Anterior cingulate cortex (tissue), 58 donors: ENCODE measurements around the gene HLA-DRA.

ENCODE experiments used
- DNase-seq, 58 donors: peaks; one replicate each; lab custom pipeline; 2025; lab: John Stamatoyannopoulos, UW

The HLA-DRA gene

DNA sequence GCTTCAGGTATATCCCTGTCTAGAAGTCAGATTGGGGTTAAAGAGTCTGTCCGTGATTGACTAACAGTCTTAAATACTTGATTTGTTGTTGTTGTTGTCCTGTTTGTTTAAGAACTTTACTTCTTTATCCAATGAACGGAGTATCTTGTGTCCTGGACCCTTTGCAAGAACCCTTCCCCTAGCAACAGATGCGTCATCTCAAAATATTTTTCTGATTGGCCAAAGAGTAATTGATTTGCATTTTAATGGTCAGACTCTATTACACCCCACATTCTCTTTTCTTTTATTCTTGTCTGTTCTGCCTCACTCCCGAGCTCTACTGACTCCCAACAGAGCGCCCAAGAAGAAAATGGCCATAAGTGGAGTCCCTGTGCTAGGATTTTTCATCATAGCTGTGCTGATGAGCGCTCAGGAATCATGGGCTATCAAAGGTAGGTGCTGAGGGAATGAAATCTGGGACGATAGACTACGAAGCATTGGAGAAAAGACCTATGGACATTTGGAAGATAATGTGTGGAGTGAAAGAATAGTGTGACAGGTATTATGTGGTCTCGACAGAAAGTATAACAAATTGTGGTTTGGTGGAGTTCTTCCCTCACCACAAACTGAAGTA, at the start of gene HLA-DRA:
Gene HLA-DRA, plus strand, starts transcription at position 286 of the 613 bp plus-strand sequence. Its CDS starts 64 bp downstream, at position 350.
- peak in 3 of 58 donors; percentile 8 to 59 (median 36) for DNase-seq

DNA sequence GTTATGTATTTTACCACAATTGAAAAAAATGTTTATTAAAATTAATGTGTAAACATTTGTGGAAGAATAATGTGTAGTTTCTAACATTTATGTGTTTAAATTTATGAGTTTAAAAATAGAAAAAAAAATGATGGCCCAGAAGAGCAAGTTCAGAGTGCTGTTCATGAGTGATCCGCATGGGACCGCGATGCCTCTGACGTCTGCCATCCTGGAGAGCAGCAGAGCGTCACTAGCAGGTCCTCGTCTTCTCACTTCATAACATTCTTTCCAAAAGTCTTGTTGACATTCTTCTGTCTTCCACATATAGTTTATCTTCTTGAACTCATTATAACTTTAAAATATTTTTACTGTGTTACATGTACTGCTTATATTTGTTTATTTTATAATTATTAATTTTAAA, 48.2 kb upstream of the HLA-DRA start:
- DNase-seq: no peak

DNA sequence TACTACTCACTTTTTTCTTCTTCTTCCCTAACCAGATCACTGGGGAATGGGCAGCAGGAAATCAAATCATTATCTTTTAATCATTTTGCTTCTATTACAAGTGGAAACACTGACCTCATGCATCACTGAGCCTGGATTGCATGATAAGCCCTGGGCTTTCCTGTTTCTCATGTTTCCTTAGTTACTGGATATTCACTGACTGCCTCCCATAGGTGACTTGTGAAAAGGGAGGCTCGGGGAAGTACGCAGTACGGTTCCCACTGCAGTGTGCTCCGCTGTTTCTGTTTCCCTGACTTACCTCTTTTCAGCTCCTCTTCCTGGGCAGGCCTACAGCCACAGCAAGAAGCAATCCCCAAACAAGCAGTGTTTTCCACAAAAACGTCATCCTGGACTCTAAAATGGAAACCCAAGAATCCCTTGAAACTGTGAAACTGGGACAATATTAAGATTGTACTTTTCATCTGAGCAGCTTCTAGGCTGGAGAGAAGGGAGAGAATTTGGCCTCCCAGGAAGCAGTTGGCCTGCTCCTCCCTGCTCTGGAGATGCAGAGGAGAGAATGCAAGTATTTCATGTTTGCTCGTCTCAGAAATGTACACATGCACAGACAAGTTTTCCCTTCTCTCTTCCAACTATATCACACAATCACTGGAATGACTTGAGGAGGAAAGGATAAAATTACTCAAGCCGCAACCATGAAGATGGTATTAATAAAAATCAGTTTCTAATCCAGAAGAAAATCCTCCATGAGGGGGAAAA, 45.8 kb upstream of the HLA-DRA start:
- DNase-seq: no peak

GRCh38 chr6:32396028-32396427, 43.7 kb upstream of the HLA-DRA start:
- no peak for DNase-seq

DNA sequence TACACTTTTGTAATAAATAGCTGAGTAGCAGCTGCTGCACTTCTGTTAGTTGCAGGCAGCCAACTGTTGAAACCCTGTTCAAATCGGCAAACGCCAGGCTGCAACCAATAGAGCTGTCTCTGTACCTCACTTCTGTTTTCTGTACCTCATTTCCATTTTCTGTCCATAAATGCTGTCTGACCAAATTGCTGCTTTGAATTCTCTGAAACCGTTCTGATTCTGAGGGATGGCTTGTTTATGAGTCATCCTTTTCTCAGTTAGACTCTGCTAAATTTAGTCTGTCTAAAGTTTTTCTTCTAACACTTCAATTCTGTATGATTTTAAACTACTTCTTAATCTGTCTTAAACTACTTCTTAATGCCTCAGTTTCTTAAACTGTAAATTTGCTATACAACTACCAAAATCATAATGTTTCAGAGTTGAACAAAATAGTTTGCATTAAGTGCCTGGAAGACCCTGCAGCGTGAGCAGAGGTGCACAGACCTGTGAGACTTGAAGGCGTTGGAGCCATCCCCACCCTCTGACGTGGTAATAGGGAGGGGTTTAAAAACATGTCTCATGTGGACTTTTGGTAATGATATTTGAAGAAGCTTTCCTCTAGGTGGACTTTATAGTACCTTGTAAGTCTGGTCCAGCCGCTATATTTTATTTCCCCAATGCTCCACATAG, 42.3 kb upstream of the HLA-DRA start:
- DNase-seq: no peak

DNA sequence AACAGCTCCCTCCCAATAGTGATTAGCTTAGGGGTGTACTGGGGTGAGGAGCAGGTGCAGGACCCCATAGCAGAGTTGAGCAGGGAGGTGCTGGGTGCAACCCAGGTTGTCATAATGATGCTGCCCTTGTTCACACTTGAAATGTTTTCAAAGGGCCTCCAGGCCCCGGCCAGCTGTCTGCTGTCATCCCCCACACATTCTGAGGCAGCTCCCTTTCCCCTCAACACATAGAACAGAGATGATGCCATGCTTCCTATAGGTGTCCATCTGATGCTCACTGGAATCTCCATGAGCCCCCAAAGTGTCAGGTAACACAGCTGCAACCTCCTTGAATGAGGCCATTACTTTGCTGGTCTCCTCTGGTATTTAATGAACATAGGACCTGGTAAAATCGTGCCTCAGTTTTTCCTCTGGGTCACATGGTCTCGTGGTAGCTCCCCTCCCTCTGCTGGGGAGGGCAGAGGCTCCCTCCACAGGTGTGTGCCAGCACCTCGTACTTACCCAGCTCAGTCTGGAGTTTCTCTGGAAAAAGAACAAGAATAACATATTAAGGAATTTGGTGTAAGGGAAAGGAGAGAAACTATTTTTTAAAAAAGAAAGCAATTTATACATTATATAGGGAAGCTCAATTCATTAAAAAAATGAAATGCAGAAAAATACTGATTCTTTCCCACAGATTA, 38.3 kb upstream of the HLA-DRA start:
- DNase-seq: no peak

DNA sequence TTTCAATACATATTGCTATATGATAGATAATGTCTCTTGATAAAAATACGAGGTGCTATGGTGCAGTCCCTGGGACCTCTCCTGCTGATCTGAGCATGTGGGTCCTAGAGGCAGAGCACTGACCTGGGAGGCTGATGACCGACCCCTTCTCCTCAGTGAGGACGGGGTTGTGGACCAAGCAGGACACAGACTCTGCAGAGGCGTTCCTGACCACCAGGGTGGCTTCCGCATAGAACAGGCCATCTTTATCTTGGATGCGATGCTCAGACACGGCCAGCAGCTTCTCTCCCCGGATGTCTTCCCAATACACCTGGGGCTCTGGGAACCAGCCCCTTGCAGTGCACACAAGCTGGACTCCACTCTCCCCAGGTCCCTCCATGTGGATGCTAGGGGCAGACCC, 36.9 kb upstream of the HLA-DRA start:
- no peak for DNase-seq

- DNase-seq: no peak
Observed at GRCh38 chr6:32405656-32406055, 34.0 kb upstream of the HLA-DRA start.

- DNase-seq: no peak
Observed at GRCh38 chr6:32406197-32406596, 33.5 kb upstream of the HLA-DRA start.

- no peak for DNase-seq
Observed at GRCh38 chr6:32406857-32407256, 32.8 kb upstream of the HLA-DRA start, which contains the start of gene BTNL2. BTNL2 (minus strand) TSS chr6:32407181; CDS start chr6:32407123, 58 bp downstream.

DNA sequence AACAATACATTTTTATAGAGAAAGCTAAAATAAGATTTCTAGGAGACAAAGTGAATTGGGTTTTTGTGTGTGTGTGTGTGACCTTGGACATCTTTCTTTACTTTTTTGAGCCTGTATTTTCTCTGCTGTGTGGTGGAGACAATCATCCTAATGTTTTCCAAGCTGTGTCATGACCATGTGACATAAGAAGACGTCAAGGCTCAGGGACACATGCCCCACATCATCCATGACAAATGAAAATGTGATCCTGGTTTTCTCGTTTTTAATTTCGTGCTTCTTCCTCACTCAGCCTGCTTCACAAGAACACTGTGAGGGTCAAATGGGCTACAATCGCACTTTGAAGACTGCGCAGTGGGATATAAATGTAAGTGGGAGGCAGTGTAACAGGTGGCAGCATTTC, 28.8 kb upstream of the HLA-DRA start:
- DNase-seq: no peak

- no peak for DNase-seq
Observed at GRCh38 chr6:32411566-32412327, 27.9 kb upstream of the HLA-DRA start.

DNA sequence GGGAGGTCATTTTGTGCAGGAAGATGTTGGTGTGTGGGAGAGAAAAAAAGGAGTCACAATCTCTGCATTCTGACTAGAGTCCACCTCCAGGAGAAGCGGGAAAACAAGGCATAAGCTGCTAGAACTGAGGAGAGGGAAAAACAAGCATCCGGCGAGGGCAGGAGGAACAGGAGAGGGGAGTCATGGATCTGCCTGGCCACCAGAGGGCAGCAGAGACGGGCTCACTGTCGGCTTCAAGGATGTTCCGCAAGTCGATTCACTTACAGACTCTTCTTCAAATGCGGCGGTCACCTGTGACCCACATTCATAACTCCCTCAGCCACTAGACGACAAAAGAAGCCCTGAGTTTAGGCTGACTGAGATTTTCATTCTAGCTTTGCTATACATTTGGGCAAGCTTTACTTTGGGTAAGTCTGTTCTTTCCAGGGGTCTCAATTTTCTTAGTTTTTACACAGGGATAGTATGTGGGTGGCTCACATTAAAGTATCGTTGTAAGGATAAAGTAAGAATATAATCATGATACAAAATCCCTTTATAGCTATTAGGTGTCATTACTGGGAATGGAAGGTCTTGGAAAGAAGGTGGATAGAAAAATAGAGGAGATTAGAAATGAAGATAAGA, 26.1 kb upstream of the HLA-DRA start:
- DNase-seq: peak in 53 of 58 donors; percentile 3 to 75 (median 39)

GRCh38 chr6:32415521-32416019, 24.1 kb upstream of the HLA-DRA start:
- DNase-seq: peak in 46 of 58 donors; percentile 1 to 66 (median 26)

- no peak for DNase-seq
Observed at GRCh38 chr6:32416036-32416435, 23.7 kb upstream of the HLA-DRA start.

DNA sequence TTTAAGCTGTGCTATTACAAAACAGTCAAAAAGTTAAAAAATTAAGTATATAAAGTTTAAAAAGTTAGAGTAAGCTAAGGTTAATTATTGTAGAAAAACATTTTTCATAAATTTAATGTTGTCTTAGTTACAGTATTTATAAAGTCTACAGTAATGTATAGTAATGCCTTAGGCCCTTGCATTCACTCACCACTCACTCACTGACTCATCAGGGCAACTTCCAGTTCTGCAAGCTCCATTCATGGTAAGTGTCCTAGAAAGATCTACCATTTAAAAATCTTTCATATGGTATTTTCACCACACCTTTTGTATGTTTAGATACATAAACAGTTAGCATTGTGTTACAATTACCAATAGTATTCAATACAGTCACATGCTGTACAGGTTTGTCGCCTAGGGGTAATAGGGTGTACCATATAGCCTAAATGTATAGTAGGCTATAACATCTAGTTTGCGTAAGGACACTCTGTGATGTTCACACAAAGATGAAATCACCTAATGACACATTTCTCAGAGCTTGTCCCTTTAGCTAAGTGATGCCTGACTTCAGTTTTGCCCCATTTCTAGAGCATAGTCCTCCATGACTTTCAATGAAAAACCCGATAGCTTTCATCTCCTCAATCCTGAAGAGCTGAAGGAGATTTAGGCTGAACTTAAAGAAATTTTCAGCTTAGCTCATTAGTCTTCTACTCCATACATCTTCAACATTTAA, 14.9 kb upstream of the HLA-DRA start:
- DNase-seq: no peak

- DNase-seq: no peak
Observed at GRCh38 chr6:32426338-32426737, 13.3 kb upstream of the HLA-DRA start.

- DNase-seq: no peak
Observed at GRCh38 chr6:32427218-32427617, 12.5 kb upstream of the HLA-DRA start.
